GM18951 (cell line): ENCODE measurements around the gene HES3.

Experiments used
- POLR2A ChIP-seq: IDR thresholded peaks from 4 replicates; pipeline ENCODE4 v1.6.1; 2011; ENCODE audit warnings: mild to moderate bottlenecking; ENCODE audit not compliant: insufficient read length, insufficient read depth; ENCODE audit errors: extremely low read depth
- in situ Hi-C: fragments of 300-500 bp; cut with MboI; formaldehyde crosslinking; loops from one replicate; pipeline ENCODE4 v1.12.0; 2022; ENCODE audit warnings: low sequenced_read_pairs, mixed read lengths, inconsistent platforms; ENCODE audit not compliant: unreplicated experiment

The HES3 gene, protein sequence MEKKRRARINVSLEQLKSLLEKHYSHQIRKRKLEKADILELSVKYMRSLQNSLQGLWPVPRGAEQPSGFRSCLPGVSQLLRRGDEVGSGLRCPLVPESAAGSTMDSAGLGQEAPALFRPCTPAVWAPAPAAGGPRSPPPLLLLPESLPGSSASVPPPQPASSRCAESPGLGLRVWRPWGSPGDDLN

GRCh38 chr1:6243993-6244392 lies at the start of gene HES3:
Gene HES3 (plus strand): TSS chr1:6244179. CDS start chr1:6244366, 187 bp downstream.
- in situ Hi-C loops: no loop called here
- no peak for TF ChIP-seq POLR2A

DNA sequence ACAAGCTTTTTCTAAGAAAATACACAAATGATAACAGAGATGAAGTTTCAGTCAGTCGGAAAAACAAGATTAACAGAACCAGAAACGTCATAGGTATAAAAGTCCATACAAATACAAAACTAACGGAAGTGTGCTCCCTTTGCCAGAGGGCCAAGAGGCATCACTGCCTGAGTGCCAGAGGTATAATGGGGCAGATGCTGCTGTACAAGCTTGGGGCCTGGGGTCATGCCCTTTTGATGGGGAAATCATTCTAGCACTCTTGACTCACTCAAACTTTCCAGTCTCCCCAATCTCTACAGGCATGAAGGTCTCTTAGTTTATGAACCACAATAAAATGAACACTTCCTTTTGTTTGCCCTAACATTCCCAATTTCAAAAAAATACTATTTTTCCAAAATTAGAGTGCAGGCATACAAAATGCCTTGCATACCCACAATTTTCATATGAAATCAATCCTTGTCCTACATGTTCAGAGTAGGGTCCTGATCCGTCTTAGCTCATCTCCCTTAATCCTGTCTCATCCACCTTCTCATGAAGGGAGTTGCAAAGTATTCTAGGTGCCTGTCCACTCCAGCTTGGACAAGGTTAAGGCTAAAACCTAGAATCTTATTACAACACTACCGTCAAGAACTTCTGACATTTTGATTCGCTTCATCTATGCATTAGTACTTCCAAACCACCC lies 46.1 kb upstream of the HES3 start:
- TF ChIP-seq POLR2A: no peak
- in situ Hi-C loops: no loop called here

GRCh38 chr1:6198646-6199297 lies 45.2 kb upstream of the HES3 start:
- in situ Hi-C loops: no loop called here

DNA sequence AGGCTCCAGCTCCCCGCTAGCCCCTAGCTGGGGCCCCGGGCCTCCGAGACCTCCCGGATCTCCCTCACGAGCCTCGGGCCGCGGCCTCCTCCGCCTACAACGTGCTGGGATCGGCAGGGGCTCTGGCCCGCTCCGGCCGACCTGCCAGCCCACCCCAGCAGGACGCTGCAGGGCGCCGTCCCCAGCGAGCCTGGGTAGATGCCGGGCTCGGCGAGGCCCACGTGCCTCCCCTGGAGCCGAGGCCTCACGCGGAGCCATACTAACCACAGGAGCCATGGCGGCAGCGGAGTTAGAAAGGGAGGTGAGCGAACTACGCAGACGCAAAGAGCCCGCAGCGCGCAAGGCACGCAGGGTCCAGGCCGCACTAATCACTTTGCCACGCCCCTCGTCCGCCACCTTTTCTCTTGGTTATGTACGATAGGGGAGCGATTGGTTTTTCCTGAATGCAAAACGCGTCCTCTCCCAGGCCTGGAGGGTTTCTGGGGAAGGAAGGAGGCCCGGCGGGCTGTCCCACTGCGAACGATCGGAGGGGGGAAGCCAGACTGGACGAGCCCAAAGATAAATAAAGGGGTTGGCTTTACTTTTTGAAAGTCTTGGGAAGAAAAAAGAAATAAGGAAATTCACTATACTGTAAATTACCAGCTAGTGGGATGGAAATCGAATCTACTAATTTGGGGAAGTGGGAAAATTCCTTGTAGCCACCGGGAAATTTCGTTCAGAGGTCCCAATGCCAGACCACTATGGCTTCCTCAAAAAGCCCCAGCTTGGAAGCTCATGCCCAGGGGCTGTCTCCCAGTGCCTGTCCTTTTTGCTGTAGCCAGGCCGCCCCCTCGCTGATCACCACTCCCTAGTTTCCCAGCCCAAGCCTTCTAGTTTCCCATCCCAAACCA lies 44.4 kb upstream of the HES3 start, which contains the start of gene RPL22:
Gene RPL22, minus strand, starts transcription at position 298 of the 890 bp plus-strand sequence. Its CDS starts 22 bp downstream, at position 276.
- TF ChIP-seq POLR2A: peak; percentile 94
- in situ Hi-C loops: no loop called here

More at GRCh38 chr1:6198646-6199297, 45.2 kb upstream of the HES3 start:
- TF ChIP-seq POLR2A: no peak

- in situ Hi-C loops: no loop called here
- TF ChIP-seq POLR2A: no peak
Observed at GRCh38 chr1:6200188-6200809, 43.7 kb upstream of the HES3 start.

DNA sequence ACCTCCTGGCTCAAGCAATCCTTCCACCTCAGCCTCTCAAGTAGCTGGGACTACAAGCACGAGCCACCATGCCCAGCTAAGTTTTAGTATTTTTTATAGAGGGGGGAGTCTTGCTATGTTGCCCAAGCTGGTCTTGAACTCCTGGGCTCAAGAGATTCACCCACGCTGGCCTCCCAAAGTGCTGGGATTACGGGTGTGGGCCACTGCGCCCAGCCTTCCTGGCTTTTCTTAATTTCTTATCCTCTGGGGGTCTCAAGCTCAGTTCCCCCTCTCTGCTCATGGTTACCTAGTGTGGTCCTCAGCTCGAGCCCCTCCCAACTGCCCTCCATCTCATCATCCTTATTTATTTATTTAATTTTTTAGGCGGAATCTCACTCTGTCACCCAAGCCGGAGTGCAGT lies 41.7 kb upstream of the HES3 start:
- TF ChIP-seq POLR2A: no peak
- in situ Hi-C loops: no loop called here

DNA sequence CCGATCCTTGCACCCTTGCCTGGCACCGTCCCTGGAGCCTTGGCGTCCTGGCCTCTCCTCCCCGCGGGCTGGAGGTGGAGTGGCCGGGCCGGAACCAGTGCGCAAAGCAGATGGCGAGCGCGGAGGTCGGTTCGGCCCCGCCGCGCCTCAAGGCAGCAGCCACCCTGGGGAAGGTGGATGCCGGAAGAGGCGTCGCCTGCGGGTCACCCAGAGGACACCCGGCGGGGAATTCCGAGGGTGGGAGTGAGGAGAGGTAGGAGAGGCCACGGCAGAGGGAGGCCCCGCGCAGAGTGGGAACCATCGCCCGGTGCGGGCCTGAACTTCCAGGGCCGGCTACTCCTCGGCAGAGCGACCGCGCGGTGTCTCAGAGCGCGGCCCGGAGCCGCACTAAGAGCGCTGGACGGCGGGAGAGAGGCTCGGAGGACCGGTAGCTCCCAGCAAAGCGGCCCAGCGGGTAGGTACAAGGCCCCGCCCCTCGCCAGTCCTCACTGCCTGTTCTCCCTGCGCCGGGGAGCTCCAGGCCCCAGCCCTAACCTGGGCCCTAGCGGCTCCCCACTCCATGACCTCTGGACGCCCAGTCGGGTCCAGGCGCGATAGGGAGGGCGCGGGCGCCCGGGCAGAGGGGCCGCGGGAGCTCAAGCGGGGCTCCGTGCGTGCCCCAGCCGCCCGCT lies 38.0 kb upstream of the HES3 start, which contains the start of gene RNF207:
Gene RNF207, plus strand, starts transcription at position 271 of the 671 bp plus-strand sequence. CDS start 417 bp downstream, outside the sequence.
- in situ Hi-C loops: no loop called here
- TF ChIP-seq POLR2A: peak; percentile 82

DNA sequence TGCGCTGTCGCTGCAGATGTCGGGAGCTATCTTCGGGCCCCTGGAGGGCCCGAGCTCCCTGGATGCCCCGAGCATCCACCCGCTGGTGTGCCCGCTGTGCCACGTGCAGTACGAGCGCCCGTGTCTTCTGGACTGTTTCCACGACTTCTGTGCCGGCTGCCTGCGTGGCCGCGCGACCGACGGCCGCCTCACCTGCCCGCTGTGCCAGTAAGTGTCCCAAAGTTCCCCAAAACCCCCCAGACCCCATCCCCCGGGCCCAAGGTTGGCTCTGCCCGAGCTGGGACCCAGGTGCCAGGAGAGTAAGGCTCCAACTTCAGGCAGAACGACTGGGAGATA lies 37.5 kb upstream of the HES3 start:
- in situ Hi-C loops: no loop called here
- TF ChIP-seq POLR2A: no peak

DNA sequence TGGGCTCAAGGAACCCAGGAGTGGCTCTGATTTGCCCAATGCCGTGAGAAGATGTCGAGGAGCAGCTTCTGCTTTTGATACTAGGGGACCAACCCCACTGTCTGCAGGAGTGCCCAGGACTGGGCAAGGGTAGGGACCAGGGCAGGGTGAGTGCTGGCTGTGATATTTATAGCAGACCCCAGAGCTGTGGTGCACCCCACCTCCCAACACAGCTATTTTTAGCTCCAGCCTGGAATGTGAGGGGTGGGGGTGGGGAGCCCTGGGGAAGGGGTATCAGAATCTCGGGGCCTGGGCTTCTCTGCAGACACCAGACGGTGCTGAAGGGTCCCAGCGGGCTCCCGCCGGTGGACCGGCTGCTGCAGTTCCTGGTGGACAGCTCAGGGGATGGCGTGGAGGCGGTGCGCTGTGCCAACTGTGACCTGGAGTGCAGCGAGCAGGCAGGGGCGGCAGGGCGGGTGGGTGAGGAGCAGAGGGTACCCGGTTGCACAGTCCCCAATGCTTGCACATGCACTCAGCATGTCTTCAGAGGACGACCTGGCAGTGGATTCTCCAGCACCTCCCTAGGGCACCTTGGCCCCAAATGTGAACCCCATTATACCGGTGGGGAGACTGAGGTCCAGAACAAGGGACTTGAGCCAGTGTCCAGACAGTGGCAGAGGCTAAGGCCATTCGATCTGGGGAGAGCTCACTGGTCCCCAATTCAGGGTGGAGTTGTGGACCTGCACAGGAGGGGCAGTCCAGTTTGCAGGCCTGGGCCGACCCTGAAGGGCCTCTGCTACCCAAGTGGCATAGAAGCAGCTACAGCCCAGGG lies 36.7 kb upstream of the HES3 start:
- in situ Hi-C loops: no loop called here
- TF ChIP-seq POLR2A: no peak

DNA sequence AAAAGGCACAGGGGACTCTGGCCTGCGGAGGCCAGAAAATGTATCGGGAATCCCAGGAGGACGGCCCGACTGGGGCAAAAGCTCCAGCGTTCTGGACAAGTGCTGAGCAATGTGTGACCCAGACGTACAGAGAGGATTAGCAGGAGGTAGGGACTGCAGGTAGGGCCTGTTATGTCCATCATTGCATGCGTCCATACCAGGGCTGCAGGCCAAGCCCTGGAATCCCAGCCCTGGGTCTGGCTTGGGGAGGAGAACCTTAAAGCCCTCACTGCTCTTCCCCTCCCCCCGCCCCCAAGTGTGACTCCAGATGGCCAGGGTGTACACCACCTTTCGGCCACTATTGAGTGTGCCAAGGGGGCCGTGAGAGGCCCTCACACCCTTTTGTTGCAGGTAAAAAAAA lies 36.1 kb upstream of the HES3 start:
- TF ChIP-seq POLR2A: no peak
- in situ Hi-C loops: no loop called here
